Lower leg skin (tissue), 3 donors: Measurements from ENCODE around the gene ICOSLG.
"Not testable (repeated sequence)": the region's sequence is repeated elsewhere in the genome, so short reads cannot be mapped to it uniquely, and the experiment has no call there.

ENCODE experiments used
- POLR2A ChIP-seq, 2 donors: fragments of 450-650 bp; IDR thresholded peaks; one replicate each; pipeline ENCODE4 v1.6.1; 2016 to 2017; ENCODE audit warnings: antibody characterized with exemption in 2 of 2, mild to moderate bottlenecking in 1 of 2, moderate library complexity in 1 of 2
- TF ChIP-seq, protein P1 (sequence below), 3 donors: fragments of 450-650 bp; IDR thresholded peaks; one replicate each; pipeline ENCODE4 v1.5.1; 2016; ENCODE audit warnings: antibody characterized with exemption in 3 of 3, mild to moderate bottlenecking in 3 of 3, moderate library complexity in 2 of 3

DNA sequence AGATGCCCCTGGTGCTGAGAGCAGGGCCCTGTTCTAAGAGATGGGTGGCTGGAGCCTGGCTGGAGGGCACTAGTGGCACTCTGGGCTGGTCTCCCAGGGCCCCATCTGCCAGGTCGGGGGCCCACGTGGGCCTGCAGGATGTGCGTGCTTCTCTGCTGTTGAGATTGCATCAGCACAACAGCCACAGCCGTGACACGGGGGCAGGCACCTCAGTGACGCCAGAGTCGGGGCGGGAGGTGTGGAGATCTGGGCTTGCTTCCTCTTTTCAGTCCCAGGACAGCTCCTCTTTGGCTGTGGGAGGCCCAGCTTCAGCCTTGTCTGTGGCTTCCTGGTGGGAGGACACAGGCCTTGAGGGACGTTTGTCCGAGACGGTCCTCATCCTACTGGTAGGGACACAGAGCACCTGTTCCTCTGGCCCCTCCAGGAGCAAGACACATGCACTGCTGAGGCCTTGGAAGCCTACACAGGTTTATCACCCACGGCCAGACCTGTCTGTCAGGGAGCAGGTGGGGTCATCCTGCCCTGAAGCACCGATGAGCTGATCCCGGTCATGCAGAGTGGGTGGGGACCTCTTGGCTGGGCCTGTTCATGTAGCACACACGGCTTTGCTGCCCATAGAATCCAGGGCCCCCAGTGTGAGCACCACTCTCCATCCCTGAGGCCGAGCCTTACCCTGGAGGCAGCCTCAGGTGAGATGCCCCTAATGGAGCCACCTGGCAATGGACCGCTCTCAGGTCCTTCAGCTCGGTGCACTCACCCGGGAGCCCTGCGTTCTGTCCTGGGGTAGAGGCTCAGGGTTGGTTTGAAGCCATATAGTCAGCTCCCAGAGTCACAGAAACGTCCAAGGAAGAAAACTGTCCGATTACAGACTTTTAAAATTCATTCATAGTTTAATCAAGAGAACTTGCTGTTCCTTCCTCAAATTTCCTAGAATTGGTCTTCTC, 44.3 kb downstream of the ICOSLG start:
- TF ChIP-seq, protein P1, sequence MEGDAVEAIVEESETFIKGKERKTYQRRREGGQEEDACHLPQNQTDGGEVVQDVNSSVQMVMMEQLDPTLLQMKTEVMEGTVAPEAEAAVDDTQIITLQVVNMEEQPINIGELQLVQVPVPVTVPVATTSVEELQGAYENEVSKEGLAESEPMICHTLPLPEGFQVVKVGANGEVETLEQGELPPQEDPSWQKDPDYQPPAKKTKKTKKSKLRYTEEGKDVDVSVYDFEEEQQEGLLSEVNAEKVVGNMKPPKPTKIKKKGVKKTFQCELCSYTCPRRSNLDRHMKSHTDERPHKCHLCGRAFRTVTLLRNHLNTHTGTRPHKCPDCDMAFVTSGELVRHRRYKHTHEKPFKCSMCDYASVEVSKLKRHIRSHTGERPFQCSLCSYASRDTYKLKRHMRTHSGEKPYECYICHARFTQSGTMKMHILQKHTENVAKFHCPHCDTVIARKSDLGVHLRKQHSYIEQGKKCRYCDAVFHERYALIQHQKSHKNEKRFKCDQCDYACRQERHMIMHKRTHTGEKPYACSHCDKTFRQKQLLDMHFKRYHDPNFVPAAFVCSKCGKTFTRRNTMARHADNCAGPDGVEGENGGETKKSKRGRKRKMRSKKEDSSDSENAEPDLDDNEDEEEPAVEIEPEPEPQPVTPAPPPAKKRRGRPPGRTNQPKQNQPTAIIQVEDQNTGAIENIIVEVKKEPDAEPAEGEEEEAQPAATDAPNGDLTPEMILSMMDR (IDR thresholded peaks at IDR 0.05): not testable (repeated sequence)
- TF ChIP-seq POLR2A (IDR thresholded peaks at IDR 0.05): not testable (repeated sequence)
